ENCODE measurements around the gene ABHD17A. TPM values are rescaled to one million over a fixed set of nuclear protein-coding genes. Genes with fewer than 3 reads are reported as not detected.

Gene ABHD17A
- polyA plus RNA-seq, 3 donors: 33.3 to 37.7 (median 34.9) TPM

- DNase-seq (ENCODE audit: low read depth in 3 of 3, low spot score in 2 of 3): no peak
These were observed 30.7 kb downstream of the ABHD17A start for GRCh38 chr19:1854542-1855039.

DNA sequence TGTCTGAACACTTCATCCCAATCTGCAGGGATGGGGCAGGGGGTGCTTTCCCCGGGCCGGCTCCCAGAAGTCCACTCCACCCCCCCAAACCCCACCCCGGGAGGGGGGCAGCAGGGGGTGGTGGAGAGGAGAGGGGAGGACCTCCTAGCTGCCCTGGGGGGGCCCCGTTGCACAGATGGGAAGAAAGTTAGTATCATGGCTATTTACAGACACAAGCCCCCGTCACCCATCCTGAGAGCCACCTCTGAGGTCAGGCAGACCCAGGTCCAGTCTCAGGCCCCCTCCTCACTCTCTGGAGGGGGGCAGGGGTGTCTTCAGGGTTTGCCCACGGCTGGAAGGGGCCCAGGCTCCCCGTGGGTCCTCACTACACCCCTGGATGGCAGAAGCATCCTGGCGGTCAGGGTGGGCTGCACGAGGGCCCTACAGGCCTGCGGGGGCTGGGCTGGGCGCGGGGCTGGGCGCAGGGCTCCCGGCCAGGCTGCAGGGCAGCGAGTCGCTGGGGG is 31.2 kb downstream of the ABHD17A start:
- DNase-seq (ENCODE audit: low read depth in 3 of 3, low spot score in 2 of 3): no peak

DNA sequence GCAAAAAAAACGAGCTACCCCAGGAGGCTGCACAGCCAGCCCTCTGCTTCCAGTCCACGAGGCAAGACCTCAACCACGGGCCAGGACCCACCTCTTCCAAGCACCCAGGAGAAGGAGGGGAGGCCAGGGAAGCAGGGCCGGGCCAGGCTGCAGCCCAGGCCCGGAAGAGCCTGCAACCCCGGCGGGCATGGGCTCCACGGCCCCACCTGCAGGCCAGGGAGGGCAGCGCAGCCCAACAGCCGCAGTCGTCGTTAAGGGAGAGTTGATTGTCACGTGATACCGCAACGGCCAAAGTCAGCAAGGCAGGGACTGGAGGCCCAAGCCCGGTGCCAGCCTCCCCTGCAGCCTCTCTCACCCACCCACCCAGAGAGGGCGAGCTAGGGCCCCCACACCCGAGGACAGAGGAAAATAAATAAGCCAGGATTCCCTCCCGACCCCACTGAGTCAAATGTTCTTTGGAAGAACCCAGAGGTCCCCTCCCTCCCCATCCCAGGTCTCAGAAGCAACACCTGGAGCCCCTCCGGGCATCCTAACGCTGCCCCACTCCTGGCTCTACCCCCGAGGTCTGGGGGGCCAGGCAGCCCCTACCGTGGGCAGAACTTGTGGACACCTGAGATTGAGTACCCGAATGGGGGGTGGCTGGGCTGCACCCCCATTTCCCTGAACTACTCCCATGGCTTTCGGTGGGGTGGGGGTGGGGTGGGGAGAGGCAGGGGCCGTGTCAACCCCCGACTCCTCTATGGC is 31.8 kb downstream of the ABHD17A start:
- DNase-seq (ENCODE audit: low read depth in 3 of 3, low spot score in 2 of 3): no peak

DNA sequence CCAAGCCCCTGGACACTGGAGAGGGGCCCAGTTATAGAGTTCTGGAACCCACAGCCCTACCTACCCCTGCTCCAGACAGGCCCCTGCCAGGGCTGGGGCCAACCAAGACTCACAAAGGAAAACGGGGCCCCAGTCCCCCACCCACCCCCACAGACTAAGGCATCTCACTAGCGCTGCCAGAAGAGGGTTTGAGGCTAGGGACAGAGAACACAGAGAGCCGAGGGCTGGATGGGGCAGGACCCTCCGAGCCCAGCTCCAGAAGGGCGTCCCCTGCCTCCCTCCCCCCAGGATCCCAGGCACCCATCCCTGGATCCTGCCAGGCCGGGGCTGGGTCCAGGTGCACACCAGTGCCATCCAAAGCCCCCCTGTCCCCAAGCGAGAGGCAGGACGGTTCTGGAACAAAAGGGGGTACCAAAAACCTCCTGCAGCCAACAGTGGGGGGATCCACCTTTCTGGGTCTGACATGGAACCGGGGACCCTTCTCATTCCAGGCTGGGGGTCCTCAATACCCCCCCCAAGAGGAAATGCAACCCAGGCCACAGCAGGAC is 32.6 kb downstream of the ABHD17A start:
- DNase-seq (ENCODE audit: low read depth in 3 of 3, low spot score in 2 of 3): no peak

DNA sequence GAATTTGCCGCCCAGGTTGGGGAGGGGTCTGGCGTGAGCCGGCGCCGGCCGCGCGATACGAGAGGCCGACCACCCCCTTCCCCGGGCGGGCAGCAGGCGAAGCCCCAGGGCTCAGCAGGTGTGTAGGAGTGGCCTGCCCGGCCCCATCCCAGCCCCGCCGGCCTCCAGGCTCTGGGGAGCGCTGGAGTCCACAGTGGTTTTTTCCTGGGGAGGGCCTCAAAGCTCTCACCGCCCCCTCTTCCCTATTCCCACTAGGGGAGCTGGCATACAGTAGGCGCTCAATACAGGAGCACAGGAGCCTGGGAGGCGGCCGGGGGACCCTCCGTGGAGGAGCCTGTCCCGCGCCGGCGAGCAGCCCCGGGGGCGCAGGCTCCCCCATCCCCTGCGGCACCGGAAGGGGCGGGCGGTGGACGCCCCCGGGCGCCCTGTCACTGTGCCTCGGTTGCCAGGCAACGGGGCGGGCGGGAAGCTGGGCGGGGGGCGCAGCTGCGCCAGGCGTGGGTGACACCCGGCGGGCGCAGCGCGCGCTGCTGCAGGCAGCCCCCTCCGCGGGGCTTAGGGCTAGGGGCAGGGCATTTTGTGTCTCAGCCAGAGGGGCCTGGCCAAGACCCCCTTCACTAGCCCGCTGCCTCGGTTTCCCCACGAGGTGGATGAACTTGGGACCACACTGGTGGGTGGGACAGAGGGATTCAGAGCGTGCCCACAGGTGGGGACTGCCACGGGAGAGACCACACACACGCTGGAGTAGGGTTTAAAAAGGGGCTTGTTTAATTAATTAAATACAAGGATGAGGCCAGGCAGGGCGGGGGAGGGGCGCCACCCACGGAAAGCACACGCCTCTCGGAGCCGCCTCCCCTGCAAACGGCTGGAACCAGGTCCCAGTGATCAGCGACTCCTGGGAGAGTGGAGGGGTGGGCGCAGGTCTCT is 33.4 kb downstream of the ABHD17A start:
- no peak for DNase-seq (ENCODE audit: low read depth in 3 of 3, low spot score in 2 of 3)

- DNase-seq (ENCODE audit: low read depth in 3 of 3, low spot score in 2 of 3): no peak
These were observed 34.3 kb downstream of the ABHD17A start for GRCh38 chr19:1850809-1851653.

- DNase-seq (ENCODE audit: low read depth in 3 of 3, low spot score in 2 of 3): no peak
These were observed 35.4 kb downstream of the ABHD17A start for GRCh38 chr19:1849886-1850398.

GRCh38 chr19:1849132-1849474 is 36.2 kb downstream of the ABHD17A start:
- DNase-seq (ENCODE audit: low read depth in 3 of 3, low spot score in 2 of 3): no peak

- DNase-seq (ENCODE audit: low read depth in 3 of 3, low spot score in 2 of 3): peak; percentile 92 to 95 (median 92)
These were observed 36.7 kb downstream of the ABHD17A start, which contains the start of gene REXO1 for GRCh38 chr19:1848399-1849131. TSS of gene REXO1 (minus strand) at chr19:1848483. CDS start at chr19:1848358, 125 bp downstream.

- no peak for DNase-seq (ENCODE audit: low read depth in 3 of 3, low spot score in 2 of 3)
These were observed 37.5 kb downstream of the ABHD17A start for GRCh38 chr19:1847684-1848398.

DNA sequence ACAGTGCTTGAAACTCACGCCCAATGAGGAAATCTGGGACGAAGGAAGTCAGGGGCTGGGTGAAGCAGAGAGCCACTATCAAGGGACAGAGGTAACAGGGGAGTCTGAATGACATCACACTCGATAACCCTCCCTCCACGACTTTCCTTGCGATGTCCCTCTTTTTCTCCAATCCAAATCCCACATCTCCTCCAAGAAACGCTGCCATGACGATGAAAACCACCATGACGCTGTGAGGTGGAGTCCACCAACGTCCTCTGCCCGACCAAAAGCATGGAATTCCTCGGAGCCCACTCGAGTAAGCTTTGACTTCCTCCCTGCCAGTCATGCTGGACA is 38.0 kb downstream of the ABHD17A start:
- DNase-seq (ENCODE audit: low read depth in 3 of 3, low spot score in 2 of 3): no peak

GRCh38 chr19:1846517-1847204 is 38.6 kb downstream of the ABHD17A start:
- DNase-seq (ENCODE audit: low read depth in 3 of 3, low spot score in 2 of 3): no peak

GRCh38 chr19:1845642-1846041 is 39.7 kb downstream of the ABHD17A start:
- DNase-seq (ENCODE audit: low read depth in 3 of 3, low spot score in 2 of 3): no peak

DNA sequence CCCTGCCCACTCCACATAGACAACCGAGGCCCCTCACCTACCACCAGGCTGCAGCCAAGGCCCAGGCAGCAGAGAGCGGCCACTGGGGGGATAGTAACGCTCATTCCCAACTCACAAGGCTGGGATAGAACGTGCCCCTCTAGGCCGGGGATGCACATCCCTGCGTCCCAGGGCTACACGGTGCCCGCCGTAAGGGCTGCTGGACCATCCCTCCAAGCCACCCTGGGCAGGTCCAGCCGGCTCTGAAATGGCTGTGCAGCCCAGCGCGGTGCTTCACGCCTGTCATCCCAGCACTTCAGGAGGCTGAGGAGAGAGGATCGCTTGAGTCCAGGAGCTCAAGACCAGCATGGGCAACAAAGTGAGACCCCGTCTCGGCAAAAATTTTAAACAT is 40.2 kb downstream of the ABHD17A start:
- no peak for DNase-seq (ENCODE audit: low read depth in 3 of 3, low spot score in 2 of 3)

DNA sequence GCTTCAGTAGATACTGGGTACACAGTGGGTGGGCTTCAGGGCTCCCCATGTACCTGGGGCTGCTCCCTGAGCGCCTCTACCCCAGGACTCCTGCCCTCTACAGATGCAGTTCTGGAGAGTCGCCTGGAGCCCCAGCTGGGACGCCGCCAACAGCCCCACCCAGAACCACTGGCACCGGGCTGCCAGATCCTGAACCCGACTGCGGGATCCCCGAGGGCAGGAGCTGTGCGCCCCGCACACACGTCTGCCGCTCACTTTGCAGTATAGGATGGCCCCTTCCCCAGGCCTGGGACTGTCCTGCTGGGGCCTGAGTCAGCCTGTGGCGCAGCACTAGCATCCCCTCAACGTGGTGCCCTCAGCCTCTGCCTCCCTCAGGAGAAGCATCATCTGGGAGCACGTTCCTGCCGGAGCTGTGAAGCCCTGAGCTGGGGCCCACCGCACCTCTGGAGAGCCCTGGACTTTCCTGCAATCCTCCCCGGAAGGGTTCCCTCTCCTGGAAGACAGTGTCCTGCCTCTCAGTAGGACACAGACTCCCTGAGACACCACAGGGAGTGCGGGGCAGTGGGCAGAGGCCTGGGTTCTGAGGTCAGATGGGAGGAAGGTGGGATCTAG is 40.7 kb downstream of the ABHD17A start:
- DNase-seq (ENCODE audit: low read depth in 3 of 3, low spot score in 2 of 3): no peak

- no peak for DNase-seq (ENCODE audit: low read depth in 3 of 3, low spot score in 2 of 3)
These were observed 41.5 kb downstream of the ABHD17A start for GRCh38 chr19:1843646-1844394.

- DNase-seq (ENCODE audit: low read depth in 3 of 3, low spot score in 2 of 3): no peak
These were observed 42.2 kb downstream of the ABHD17A start for GRCh38 chr19:1843116-1843515.

Measured in right renal cortex interstitium (tissue), 3 donors.